ENCODE results near the gene SLIT3. TPM values are rescaled to one million over a fixed set of nuclear protein-coding genes. Genes with fewer than 3 reads are reported as not detected.

Gene SLIT3
- total RNA-seq, 2 experiments from 2014 or later: not detected

GRCh38 chr5:168967882-168968620, 332.9 kb downstream of the SLIT3 start:
- CTCF ChIA-PET: no interaction called here
- Mint-ChIP-seq H3K4me3 (no peak overlapping the region), H3K4me1 (ENCODE audit: low read depth) (no peaks in the 10 kb centered on the region), H3K36me3 (ENCODE audit: low read depth) (no peaks in the 10 kb centered on the region), H3K9me3 (no peaks in the 10 kb centered on the region), H3K27me3 (peaks cover 41% of the 10 kb centered on the region), H3K27ac (no peak overlapping the region)
- no peaks in the 10 kb centered on the region for H3K9me3 ChIP-seq (ENCODE audit: control insufficient read depth in 1 of 2, insufficient read depth in 1 of 2, low read length in 2 of 2)
- intact Hi-C loops (cut with DNase I, micrococcal nuclease): no loop called here
- H3K27ac ChIP-seq (ENCODE audit: low read depth in 1 of 2, low read length in 2 of 2): no peak overlapping the region
- no peak for ATAC-seq (ENCODE audit: poor library complexity)
- DNase-seq: no peak
- H3K4me3 ChIP-seq (ENCODE audit: low read length): no peak overlapping the region
- H3K36me3 ChIP-seq (ENCODE audit: insufficient read depth, low read length): no peaks in the 10 kb centered on the region
- no peak for TF ChIP-seq CTCF (IDR thresholded peaks at IDR 0.05)
- POLR2A ChIA-PET: no interaction called here
- H3K27me3 ChIP-seq (ENCODE audit: control insufficient read depth in 1 of 2, insufficient read depth in 2 of 2, low read length in 2 of 2): peaks cover 0 to 2% of the 10 kb centered on the region in 2 experiments
- H3K4me1 ChIP-seq (ENCODE audit: insufficient read depth, low read length): no peaks in the 10 kb centered on the region

GRCh38 chr5:168965638-168966037, 335.3 kb downstream of the SLIT3 start:
- ChIA-PET CTCF (no interaction called here), POLR2A (no interaction called here)

GRCh38 chr5:168964182-168964581, 336.8 kb downstream of the SLIT3 start:
- DNase-seq (no peak), ATAC-seq (ENCODE audit: poor library complexity) (no peak)
- Mint-ChIP-seq H3K9me3 (no peaks in the 10 kb centered on the region), H3K4me1 (ENCODE audit: low read depth) (no peaks in the 10 kb centered on the region), H3K36me3 (ENCODE audit: low read depth) (no peaks in the 10 kb centered on the region), H3K27ac (no peak overlapping the region), H3K4me3 (no peak overlapping the region), H3K27me3 (peaks cover 19% of the 10 kb centered on the region)
- H3K27ac ChIP-seq (ENCODE audit: low read depth in 1 of 2, low read length in 2 of 2): no peak overlapping the region
- H3K36me3 ChIP-seq (ENCODE audit: insufficient read depth, low read length): no peaks in the 10 kb centered on the region
- TF ChIP-seq CTCF (IDR thresholded peaks at IDR 0.05): no peak
- peaks cover 0 to 2% of the 10 kb centered on the region in 2 experiments for H3K27me3 ChIP-seq (ENCODE audit: control insufficient read depth in 1 of 2, insufficient read depth in 2 of 2, low read length in 2 of 2)
- H3K4me3 ChIP-seq (ENCODE audit: low read length): no peak overlapping the region
- CTCF ChIA-PET: no interaction called here
- intact Hi-C loops (cut with DNase I, micrococcal nuclease): no loop called here
- no peaks in the 10 kb centered on the region for H3K9me3 ChIP-seq (ENCODE audit: control insufficient read depth in 1 of 2, insufficient read depth in 1 of 2, low read length in 2 of 2)
- POLR2A ChIA-PET: no interaction called here
- no peaks in the 10 kb centered on the region for H3K4me1 ChIP-seq (ENCODE audit: insufficient read depth, low read length)

More at GRCh38 chr5:168965638-168966037, 335.3 kb downstream of the SLIT3 start:
- H3K4me3 ChIP-seq (ENCODE audit: low read length): no peak overlapping the region
- H3K27me3 ChIP-seq (ENCODE audit: control insufficient read depth in 1 of 2, insufficient read depth in 2 of 2, low read length in 2 of 2): peaks cover 0 to 2% of the 10 kb centered on the region in 2 experiments
- Mint-ChIP-seq H3K27ac (no peak overlapping the region), H3K27me3 (peaks cover 22% of the 10 kb centered on the region), H3K4me3 (no peak overlapping the region), H3K4me1 (ENCODE audit: low read depth) (no peaks in the 10 kb centered on the region), H3K9me3 (no peaks in the 10 kb centered on the region), H3K36me3 (ENCODE audit: low read depth) (no peaks in the 10 kb centered on the region)
- no peaks in the 10 kb centered on the region for H3K4me1 ChIP-seq (ENCODE audit: insufficient read depth, low read length)
- H3K36me3 ChIP-seq (ENCODE audit: insufficient read depth, low read length): no peaks in the 10 kb centered on the region
- ATAC-seq (ENCODE audit: poor library complexity) (no peak), DNase-seq (no peak)
- no peaks in the 10 kb centered on the region for H3K9me3 ChIP-seq (ENCODE audit: control insufficient read depth in 1 of 2, insufficient read depth in 1 of 2, low read length in 2 of 2)
- TF ChIP-seq CTCF (IDR thresholded peaks at IDR 0.05): no peak
- intact Hi-C loops (cut with DNase I, micrococcal nuclease): no loop called here
- H3K27ac ChIP-seq (ENCODE audit: low read depth in 1 of 2, low read length in 2 of 2): no peak overlapping the region
